GM18858 (cell line): ENCODE measurements around the gene CPNE8.
A peak's percentile ranks its signal among the peaks of the same experiment; 100 is the strongest.

Experiments
- ATAC-seq: cut with Tn5 transposase; IDR thresholded peaks from one replicate; pipeline ENCODE4 v1.9.1; 2021; ENCODE audit not compliant: unreplicated experiment

Gene CPNE8

GRCh38 chr12:38905480-38906351 lies at the start of gene CPNE8:
Gene CPNE8, minus strand, starts transcription at chr12:38905591. Its CDS starts 57 bp downstream, at chr12:38905534.
- ATAC-seq, result peak; percentile 22

GRCh38 chr12:38954238-38954873 lies 49.0 kb upstream of the CPNE8 start:
- ATAC-seq, result no peak

- no peak for ATAC-seq
Measured at GRCh38 chr12:38949363-38949762, 44.0 kb upstream of the CPNE8 start.

- ATAC-seq, result no peak
Measured at GRCh38 chr12:38934686-38935085, 29.3 kb upstream of the CPNE8 start.

GRCh38 chr12:38934078-38934584 lies 28.7 kb upstream of the CPNE8 start:
- ATAC-seq, result no peak

GRCh38 chr12:38932320-38932719 lies 26.9 kb upstream of the CPNE8 start:
- ATAC-seq, result no peak

- ATAC-seq, result no peak
Measured at GRCh38 chr12:38931461-38931860, 26.1 kb upstream of the CPNE8 start.

- no peak for ATAC-seq
Measured at GRCh38 chr12:38930990-38931389, 25.6 kb upstream of the CPNE8 start.

GRCh38 chr12:38926501-38926900 lies 21.1 kb upstream of the CPNE8 start:
- no peak for ATAC-seq

GRCh38 chr12:38921025-38921677 lies 15.8 kb upstream of the CPNE8 start:
- ATAC-seq, result peak; percentile 96

GRCh38 chr12:38919191-38919590 lies 13.8 kb upstream of the CPNE8 start:
- ATAC-seq, result no peak

- ATAC-seq, result no peak
Measured at GRCh38 chr12:38915429-38916182, 10.2 kb upstream of the CPNE8 start.

GRCh38 chr12:38912116-38912515 lies 6.7 kb upstream of the CPNE8 start:
- no peak for ATAC-seq

- no peak for ATAC-seq
Measured at GRCh38 chr12:38911611-38912010, 6.2 kb upstream of the CPNE8 start.

- no peak for ATAC-seq
Measured at GRCh38 chr12:38907201-38907923, 2.0 kb upstream of the CPNE8 start.

- peak; percentile 59 for ATAC-seq
Measured at GRCh38 chr12:38906482-38907200, 1.2 kb upstream of the CPNE8 start.

- ATAC-seq, result peak; percentile 52
Measured at GRCh38 chr12:38904537-38905479, 583 bp downstream of the CPNE8 start.

- no peak for ATAC-seq
Measured at GRCh38 chr12:38903596-38903995, 1.8 kb downstream of the CPNE8 start.
